Measurements from ENCODE around the gene LRRN3.

GRCh38 chr7:111067682-111068081 is 23.2 kb upstream of the LRRN3 start:
- TF ChIP-seq CTCF (IDR thresholded peaks at IDR 0.05) = no peak
- no peak for TF ChIP-seq POLR2A (IDR thresholded peaks at IDR 0.05)

Data from testis (tissue), 2 donors.